ENCODE results near the gene ZNF888. TPM values are rescaled to one million over a fixed set of nuclear protein-coding genes. Genes with fewer than 3 reads are reported as not detected.

Gene ZNF888
- total RNA-seq, result 10 to 100 TPM in 2 of 6 donors, 1 to 10 TPM in 4; 3.2 to 13.6 (median 6.9) TPM

DNA sequence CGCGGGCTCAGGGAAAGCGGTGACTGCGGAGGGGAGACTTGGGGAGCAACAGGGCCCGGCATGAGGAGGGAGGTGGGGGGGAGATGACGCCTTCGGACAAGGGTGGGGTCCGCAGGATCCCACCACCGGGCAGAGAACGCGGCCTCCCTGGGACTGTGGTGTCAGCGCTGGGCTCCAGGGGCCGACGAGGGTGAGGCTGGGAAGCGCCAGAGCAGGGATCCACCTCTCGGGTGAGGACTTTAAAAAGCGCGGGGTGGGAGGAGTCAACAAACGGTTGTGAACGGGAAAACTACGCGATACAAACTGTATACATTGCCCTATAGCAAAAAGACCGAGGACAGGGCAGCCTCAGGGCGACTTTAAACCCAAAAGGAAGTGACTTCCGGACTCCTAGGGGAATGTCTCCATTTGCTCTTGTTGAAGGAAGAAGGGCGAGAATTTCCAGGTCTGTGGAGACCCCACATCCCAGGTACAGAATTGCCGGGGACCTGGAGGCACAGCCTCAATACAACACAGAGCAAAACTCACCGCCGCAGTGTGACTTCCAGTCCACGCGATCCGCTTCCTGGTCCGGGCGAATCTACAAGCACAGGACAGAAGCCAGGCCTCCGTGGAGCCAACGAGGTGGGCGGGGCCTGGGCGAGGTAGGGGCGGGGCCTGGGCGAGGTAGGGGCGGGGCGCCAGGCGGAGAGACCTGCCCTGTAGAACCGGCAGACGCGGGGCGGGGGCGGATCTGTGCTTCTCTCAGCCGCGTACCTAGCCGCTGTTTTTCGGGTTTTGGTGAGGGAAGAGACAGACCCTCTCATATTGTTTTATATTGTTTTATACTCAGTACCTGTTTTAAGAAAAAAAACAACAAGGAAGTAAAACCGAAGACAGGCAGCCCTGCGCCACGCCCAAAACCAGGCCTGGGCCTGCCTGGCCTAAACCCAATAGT lies at the start of gene ZNF888:
Gene ZNF888 (minus strand): TSS at position 588 of the 937 bp plus-strand sequence. CDS start 5,555 bp downstream, outside the sequence.
- DNase-seq, result peak; percentile 96 to 98
- H3K4me1 ChIP-seq, result peaks cover 9 to 17% (median 13%) of the 10 kb centered on the region in 4 donors
- H3K27ac ChIP-seq, result peak within 1 kb of the TSS; percentile 84 to 88 (median 86)
- H3K4me3 ChIP-seq, result peak within 1 kb of the TSS; percentile 32 to 74 (median 60)
- H3K36me3 ChIP-seq, result peaks cover 0 to 11% (median under 1%) of the 10 kb centered on the region in 4 donors
- WGBS, 2 donors, result 1 to 2% methylated on average over 34 to 52 of the region's 55 CpGs
- ATAC-seq (ENCODE audit: low FRiP score in 2 of 2), result peak; percentile 100
- no peaks in the 10 kb centered on the region for H3K27me3 ChIP-seq
- TF ChIP-seq POLR2A (IDR thresholded peaks at IDR 0.05), result peak in 3 of 4 donors; percentile 42 to 78 (median 44)
- TF ChIP-seq POLR2AphosphoS5 (IDR thresholded peaks at IDR 0.05), result peak; percentile 72 to 74
- no peak for TF ChIP-seq EP300 (IDR thresholded peaks at IDR 0.05)
- TF ChIP-seq, protein P1, sequence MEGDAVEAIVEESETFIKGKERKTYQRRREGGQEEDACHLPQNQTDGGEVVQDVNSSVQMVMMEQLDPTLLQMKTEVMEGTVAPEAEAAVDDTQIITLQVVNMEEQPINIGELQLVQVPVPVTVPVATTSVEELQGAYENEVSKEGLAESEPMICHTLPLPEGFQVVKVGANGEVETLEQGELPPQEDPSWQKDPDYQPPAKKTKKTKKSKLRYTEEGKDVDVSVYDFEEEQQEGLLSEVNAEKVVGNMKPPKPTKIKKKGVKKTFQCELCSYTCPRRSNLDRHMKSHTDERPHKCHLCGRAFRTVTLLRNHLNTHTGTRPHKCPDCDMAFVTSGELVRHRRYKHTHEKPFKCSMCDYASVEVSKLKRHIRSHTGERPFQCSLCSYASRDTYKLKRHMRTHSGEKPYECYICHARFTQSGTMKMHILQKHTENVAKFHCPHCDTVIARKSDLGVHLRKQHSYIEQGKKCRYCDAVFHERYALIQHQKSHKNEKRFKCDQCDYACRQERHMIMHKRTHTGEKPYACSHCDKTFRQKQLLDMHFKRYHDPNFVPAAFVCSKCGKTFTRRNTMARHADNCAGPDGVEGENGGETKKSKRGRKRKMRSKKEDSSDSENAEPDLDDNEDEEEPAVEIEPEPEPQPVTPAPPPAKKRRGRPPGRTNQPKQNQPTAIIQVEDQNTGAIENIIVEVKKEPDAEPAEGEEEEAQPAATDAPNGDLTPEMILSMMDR (IDR thresholded peaks at IDR 0.05), result peak in 1 of 6 experiments; percentile 8
- no peaks in the 10 kb centered on the region for H3K9me3 ChIP-seq

DNA sequence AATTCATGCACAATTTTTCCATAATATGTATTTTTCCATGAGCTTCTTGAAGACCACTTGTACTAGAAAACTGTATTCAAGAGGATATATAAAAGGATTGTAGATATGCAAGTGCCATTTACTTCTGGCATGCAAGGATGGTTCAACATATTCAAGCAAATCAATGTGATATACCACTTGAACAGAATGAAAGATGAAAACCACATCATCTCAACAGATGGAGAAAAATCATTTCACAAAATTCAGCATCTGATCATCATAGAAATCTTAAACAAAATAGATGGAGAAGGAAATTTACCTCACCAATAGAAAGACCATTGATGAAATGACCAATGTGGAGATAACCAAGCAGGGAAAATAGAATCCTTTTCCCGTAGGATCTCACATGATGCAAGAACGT lies 44.5 kb upstream of the ZNF888 start:
- Histone ChIP-seq H3K4me3 (no peak overlapping the region), H3K36me3 (peaks cover 0 to 21% (median 0%) of the 10 kb centered on the region in 4 donors), H3K4me1 (peaks cover 2 to 8% (median 4%) of the 10 kb centered on the region in 4 donors), H3K9me3 (peaks cover 0 to 16% (median 4%) of the 10 kb centered on the region in 4 donors), H3K27me3 (no peaks in the 10 kb centered on the region), H3K27ac (no peak overlapping the region)
- ATAC-seq (ENCODE audit: low FRiP score in 2 of 2) (no peak), DNase-seq (no peak)
- 94 to 96% methylated on average over 2 of the region's 2 CpGs for WGBS, 2 donors
- TF ChIP-seq POLR2AphosphoS5 (IDR thresholded peaks at IDR 0.05) (no peak), EP300 (IDR thresholded peaks at IDR 0.05) (no peak), POLR2A (IDR thresholded peaks at IDR 0.05) (no peak)
- TF ChIP-seq, protein P1 (IDR thresholded peaks at IDR 0.05), result no peak

DNA sequence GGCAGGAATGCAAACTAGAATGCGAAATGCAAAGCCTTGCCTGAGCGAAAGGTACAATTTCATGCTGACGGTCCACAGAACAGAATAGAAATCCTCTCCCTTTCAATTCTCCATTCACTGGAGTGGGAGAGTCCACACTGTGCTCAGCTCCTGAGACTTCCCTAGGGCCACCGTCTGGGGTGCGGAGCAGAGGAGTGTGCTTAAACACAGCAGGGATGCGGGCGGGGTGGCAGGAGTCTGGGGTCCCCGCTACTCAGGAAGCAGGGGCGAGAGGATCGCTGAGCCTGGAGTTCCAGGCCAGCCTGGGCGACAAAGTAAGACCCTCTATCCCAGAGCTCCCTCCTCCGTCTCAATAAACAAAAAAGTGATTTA lies 40.0 kb upstream of the ZNF888 start:
- Histone ChIP-seq H3K4me3 (peak overlapping the region; percentile 39 to 72 (median 65)), H3K4me1 (peaks cover 14 to 19% (median 17%) of the 10 kb centered on the region in 4 donors), H3K27ac (peak overlapping the region; percentile 53 to 80 (median 78)), H3K9me3 (peaks cover 0 to 35% (median 25%) of the 10 kb centered on the region in 4 donors), H3K27me3 (no peaks in the 10 kb centered on the region), H3K36me3 (peaks cover 0 to 7% (median 6%) of the 10 kb centered on the region in 4 donors)
- WGBS, 2 donors, result 1 to 2% methylated on average over 10 to 12 of the region's 12 CpGs
- TF ChIP-seq EP300 (IDR thresholded peaks at IDR 0.05), result no peak
- TF ChIP-seq POLR2AphosphoS5 (IDR thresholded peaks at IDR 0.05), result no peak
- no peak for TF ChIP-seq POLR2A (IDR thresholded peaks at IDR 0.05)
- TF ChIP-seq, protein P1 (IDR thresholded peaks at IDR 0.05), result no peak
- peak; percentile 36 to 58 for ATAC-seq (ENCODE audit: low FRiP score in 2 of 2)
- peak in 1 of 2 donors; percentile 47 for DNase-seq

DNA sequence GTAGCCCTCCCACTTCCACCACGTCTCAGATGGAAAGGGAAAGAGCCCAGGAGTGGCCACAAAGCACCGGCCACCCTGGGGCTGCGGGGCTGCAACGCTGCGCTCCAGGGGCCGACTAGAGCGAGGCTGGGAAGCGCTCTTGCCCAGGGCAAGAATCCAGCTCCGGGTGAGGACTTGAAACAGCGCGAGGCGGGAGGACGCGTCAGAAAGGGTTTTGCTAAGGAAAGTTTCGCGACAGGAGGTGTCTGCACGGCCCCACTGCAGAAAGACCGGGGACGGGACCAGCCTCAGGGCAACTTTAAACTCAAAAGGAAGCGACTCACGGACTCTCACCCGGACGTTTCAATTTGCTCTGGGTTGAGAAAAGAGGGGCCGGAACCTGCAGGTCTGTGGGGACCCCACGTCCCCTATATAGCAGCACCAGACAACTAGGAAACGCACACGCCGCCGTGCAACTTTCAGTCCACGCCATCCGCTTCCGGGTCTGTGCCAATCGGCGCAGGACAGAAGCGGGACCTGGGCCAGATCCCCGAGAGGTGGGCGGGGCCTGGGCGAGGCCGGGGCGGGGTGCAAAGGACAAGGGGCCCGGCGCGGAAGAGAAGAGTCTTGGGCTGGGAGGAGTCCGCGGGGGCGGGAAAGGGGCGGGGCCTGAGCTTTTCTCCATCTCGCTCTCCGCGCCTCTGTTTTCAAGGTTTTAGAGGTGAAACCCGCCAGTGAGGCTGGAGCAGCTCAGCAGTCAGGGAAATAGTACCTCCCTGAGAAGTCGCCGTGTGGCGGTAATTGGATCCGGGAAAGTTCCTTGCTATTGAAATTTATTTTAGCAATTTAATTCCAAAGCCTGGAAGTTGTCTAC lies 39.4 kb upstream of the ZNF888 start, which contains the start of gene ZNF816:
Gene ZNF816 (minus strand): TSS at position 488 of the 853 bp plus-strand sequence. CDS start 6,792 bp downstream, outside the sequence.
- Histone ChIP-seq H3K4me3 (peak within 1 kb of the TSS; percentile 63 to 72 (median 66)), H3K36me3 (peaks cover 0 to 7% (median 6%) of the 10 kb centered on the region in 4 donors), H3K27me3 (no peaks in the 10 kb centered on the region), H3K9me3 (peaks cover 0 to 35% (median 28%) of the 10 kb centered on the region in 4 donors), H3K4me1 (peaks cover 14 to 19% (median 17%) of the 10 kb centered on the region in 4 donors), H3K27ac (peak within 1 kb of the TSS; percentile 76 to 84 (median 80))
- TF ChIP-seq POLR2A (IDR thresholded peaks at IDR 0.05) (peak in 3 of 4 donors; percentile 56 to 63 (median 56)), POLR2AphosphoS5 (IDR thresholded peaks at IDR 0.05) (peak; percentile 79 to 80), EP300 (IDR thresholded peaks at IDR 0.05) (no peak)
- TF ChIP-seq, protein P1 (IDR thresholded peaks at IDR 0.05), result peak in 1 of 6 experiments; percentile 13
- DNase-seq (peak; percentile 98 to 100), ATAC-seq (ENCODE audit: low FRiP score in 2 of 2) (peak; percentile 100)
- 2% methylated on average over 19 to 47 of the region's 55 CpGs for WGBS, 2 donors
